HG03460 (cell line): ENCODE measurements around the gene AGPAT2.

Experiments used
- ATAC-seq: cut with Tn5 transposase; IDR thresholded peaks from one replicate; pipeline ENCODE4 v1.9.1; 2021; ENCODE audit not compliant: unreplicated experiment

Gene AGPAT2

DNA sequence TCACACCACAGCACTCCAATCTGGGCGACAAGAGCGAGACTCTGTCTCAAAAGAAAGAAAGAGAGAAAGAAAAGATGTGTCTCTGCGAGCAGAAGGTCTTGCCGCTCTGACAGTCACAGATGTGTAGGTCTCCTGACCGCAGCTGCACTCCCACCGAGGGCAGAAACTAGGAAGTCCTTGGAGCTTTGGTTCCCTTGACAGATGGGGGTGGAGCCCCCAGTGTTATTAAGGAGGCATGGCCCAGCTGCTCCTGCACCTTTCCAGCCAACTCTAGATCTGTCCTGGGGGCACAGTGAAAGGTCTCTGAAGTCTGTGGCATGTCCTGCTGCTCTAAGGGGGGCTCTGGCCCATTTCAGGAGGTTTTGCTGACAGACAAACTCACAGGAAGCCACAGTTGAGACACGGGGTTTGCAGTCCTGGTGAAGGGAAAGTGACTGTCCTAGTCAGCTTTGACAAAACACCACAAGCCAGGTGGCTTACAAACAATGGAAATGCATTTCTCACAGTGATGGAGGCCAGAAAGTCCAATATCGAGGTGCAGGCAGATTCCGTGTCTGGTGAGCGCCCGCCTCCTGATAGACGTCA lies 16.1 kb upstream of the AGPAT2 start:
- no peak for ATAC-seq

DNA sequence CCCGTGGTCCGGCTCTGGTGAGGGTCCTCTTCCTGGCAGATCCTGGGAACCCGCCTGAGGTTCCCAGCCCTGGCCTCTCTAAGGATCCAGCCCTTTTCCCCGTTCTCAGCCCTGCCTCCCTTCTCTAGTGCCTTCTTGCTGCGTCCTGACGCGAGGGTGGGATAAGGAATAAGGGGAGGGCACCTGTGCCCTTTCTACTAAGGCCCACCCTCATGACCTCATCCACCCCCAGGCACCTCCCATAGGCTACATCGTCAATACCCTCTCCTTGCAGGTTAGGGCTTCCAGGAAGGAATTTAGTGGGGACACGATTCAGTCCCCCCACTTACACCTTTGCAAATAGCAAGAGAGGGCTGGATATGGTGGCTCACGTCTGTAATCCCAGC lies 14.4 kb upstream of the AGPAT2 start:
- no peak for ATAC-seq

DNA sequence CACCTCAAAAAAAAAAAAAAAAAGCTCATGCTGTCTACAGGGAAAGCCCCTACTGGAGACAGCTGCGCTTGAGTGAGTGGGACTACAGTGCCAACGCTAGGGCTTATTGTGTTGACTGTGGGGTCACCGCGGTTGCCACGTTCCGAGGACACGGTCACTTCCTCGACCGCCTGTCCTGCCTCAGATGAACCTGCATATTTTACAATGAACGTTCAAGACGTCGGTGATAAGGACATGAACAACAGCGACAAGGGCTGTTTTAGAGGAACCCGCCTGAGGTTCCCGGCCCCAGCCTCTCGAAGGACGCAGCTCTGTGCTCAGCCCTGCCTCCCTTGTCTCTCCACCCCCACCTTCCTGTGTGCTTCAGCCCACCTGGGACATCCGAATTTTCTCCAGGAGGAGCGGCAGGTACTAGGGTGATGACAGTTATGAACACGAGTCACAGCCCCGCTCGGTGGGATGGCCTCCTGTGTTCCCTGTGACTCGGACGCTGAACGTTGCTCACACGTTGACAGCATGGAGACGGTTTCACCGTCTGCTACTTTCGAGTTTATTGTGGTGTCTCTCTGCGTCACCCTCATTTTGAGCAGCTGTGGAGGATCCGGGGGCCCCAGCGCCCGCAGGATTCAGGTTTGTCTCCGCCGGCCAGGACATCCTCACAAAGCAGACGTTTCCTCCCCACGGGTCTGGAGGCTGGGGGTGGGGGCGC lies 13.9 kb upstream of the AGPAT2 start:
- ATAC-seq = no peak

DNA sequence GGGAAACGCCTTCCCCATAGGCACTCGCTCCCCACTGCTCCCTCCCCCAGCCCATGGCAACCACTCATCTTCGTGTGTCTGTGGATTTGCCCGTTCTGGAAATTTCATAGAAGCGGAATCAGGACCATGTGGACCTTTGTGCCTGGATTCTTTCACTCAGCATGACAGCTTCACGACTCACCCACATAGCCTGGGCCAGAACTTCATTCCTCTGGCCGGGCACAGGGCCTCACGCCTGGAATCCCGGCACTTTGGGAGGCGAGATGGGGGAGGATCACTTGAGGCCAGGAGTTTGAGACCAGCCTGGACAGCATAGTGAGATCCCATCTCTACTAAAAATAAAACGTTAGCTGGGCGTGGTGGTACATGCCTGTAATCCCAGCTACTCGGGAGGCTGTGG lies 13.0 kb upstream of the AGPAT2 start:
- no peak for ATAC-seq

DNA sequence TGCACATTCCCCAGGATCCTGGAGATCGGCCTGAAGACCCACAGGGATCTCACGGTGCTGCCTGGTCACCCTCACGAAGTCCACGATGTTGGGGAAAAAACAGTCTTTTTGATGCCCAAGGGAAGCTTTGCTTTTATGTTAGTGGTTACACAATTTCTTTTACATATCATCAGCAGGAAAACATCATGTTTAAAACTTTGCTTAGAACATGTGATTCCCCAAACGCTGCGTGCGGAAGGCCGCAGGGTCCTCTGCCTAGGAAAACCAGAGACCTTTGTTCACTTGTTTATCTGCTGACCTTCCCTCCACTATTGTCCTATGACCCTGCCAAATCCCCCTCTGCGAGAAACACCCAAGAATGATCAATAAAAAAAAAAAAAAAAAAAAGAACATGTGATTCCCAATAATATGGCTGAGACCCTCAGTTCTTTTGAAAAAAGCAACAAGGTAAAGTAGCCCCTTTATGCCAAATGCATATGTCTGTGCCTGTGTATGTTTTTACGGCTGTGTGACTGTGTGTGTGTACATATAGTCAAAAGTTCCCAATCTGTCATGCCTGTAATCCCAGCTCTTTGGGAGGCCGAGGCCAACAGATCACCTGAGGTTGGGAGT lies 11.5 kb upstream of the AGPAT2 start:
- ATAC-seq = no peak

DNA sequence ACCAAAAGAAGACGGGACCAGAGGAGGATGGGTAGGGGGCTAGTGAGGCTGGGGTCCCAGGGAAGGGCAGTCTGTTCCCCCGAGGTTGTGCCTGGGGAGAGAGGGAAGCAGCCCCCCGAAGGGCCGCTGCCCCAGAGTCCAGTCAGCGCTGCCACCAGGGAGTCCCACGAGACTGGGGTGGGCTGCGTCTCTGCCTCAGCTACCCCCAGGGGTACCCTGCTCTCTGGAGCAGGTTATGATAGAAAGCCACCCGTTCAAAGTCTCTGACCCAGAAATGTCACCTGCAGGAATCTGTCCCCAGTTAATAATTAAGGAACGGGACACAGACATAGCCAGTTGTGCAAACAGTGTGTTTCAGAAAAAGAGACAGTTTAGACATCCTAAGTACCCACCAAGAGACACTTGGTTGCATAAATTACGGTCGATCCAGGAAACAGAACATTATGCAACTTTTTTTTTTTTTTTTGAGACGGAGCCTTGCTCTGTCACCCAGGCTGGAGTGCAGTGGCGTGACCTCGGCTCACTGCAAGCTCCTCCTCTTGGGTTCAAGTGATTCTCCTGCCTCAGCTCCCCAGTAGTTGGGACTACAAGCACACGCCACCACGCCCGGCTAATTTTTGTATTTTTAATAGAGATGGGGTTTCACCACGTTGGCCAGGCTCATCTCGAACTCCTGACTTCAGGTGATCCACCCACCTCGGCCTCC lies 10.7 kb upstream of the AGPAT2 start:
- no peak for ATAC-seq

DNA sequence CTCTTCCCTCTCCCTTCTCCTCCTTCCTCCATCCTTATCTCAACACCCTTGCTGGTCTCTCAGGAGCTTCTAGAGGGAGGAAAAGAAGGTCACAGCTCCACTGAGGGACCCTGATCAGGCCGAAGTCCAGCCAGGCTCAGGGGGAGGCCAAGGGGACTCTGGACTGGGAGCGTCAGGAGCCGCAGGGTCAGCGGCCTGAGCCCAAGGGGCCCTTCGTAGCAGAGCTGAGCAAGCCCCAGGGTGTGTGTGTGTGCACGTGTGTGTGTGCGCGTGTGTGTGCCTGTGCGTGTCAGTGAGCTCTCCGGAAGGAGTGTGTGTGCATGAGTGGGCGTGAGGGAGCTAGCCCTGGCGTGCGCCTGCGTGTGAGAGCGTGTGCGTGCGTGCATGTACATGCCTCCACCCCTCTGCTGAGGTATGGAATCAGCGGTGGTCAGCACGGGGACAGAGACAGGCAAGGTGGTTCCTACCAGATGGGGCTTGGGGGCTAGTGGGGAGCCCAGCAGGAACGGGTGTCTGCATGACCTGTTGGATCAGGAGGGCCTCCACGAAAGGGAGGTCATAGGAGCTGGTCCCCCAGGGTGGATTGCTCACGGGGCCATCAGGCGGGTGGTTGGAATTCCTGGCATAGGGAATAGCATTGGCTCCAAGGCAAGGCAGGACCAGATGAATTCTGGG lies 10.0 kb upstream of the AGPAT2 start:
- ATAC-seq = no peak

DNA sequence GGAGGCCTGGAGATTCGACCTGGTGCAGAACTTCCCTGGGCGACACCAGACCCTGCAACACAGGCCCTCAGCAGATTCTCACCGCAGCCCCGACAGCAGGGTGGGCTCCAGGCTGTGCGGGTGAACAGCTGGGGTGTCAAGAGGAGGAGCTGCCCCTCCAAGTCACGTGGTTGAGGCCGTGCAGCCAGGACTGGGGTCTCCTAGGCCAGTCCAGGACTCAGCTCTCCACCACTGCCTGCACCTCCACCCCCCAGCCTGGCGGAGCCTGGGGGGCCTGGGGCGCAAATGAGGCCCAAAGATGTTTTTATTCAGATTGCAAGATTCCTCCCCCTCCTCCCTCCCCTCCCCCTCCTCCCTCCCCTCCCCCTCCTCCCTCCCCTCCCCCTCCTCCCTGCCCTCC lies 9.2 kb upstream of the AGPAT2 start:
- no peak for ATAC-seq

DNA sequence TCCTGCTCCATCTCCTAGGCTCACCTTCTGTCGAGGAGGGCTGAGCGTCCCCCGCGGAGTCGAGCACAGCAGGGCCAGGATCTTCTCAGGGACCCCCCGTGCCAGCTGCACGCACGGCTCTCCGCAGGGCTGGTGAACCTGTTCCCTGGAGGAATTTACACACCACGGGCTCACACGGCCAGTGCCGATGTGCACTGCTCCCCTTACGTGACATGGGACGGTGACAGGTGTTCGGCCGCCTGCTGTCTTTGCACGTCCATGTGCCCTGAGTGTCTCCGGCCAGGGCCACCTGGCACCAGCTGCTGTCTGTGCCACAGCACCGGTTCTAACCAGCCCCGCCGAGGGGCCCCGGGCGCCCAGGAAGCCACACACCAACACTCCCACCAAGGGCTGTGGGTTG lies 8.7 kb upstream of the AGPAT2 start:
- ATAC-seq = no peak

DNA sequence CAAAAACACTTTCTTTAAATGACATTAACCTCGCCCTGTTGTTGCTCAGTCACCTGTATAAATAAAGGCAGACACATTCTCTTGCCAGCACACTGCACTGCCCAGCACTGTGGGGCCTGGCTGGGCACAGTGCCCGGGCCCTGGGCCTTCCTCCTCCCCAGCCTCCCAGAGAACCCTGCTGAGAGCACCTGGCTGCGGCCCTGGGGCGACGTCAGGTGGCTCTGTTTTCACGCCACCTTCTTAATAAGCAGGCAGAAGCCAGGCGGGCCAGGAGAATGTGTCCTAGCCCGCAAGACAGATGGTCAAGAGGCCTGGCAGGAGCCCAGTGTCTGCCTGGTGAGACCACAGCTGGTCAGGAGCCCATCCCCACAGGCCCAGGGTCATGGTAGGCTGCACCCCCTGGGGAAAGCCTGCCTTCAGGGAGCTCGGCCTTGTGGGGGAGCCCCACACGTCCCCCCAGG lies 8.2 kb upstream of the AGPAT2 start:
- ATAC-seq = no peak

DNA sequence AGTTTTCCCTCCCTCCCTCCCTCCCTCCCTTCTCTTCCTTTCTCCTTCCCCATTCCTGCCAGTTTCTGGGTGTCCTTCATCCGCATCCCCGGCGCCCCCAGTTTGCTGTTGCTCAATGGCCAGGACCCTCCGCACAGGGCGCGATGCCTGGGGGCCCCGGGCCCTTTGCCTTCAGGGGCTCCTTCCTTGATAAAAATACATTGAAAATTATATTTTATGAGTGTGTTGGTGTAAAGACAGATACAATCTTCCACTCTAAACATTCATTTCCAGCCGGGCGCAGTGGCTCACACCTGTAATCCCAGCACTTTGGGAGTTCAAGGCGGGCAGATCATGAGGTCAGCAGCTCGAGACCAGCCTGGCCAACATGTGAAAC lies 7.6 kb upstream of the AGPAT2 start:
- no peak for ATAC-seq

DNA sequence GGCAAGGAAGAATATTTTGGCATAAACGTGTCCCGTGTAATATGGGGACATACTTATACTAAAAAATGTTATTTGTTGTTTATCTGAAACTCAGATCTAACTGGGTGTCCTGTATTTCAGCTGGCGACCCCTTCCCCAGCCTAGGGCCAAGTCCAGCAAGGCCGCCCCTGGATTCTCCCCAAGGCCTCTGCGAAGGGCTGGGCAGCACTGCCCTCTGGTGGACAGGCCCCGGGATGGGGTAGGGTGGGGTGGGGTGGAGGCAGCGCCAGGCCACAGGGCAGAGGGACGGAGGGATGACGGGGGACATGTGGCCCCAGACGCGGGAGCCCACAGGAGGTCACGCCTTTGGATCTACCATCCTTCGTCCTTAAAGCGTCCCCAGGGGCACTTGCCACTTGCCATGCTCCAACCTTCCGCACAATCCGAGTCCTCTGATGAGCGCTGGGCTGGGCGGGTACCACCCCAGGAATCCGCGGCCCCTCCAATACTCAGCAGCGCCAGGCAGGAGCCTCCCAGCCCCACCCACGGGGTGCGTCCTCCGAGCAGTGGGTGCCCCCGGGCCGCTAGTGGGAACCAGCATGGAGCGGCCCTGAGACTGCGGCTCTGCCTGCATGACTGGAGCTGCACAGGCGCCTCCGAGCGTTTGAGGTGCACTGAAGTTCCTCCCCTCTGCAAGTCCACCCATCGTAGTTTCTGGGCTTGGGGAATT lies 7.1 kb upstream of the AGPAT2 start:
- ATAC-seq = no peak

DNA sequence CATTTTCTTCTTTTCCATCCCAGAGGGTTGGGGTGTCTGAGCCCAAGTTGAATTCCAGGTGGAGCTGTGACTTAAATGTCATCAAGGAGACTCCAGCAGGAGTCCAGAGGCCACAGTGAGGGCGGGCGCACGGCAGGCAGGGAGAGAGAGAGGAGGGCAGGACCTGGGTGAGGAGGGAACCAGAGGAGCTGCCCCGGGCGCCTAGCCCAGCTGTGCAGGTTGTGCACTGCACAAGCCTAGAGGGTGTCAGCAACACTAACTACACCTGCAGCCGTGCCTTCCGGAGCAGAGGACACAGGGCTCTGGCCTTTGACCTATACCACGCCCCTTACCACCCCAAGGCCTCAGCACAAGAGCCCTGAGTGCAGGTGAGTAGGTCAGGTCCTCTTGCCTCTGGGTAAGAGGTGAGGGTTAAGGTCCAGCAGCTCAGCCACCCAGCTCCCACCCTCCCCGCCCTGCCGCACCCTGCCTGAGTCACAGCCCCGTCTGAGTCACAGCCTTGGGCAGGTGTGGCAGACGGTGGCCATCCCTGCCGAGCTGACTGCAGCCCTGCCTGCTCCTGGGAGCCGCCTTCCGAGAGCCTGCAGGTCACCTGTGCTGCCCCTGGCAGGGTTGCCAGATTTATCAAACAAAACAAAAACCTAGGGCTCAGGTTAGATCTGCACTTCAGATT lies 6.4 kb upstream of the AGPAT2 start:
- no peak for ATAC-seq

DNA sequence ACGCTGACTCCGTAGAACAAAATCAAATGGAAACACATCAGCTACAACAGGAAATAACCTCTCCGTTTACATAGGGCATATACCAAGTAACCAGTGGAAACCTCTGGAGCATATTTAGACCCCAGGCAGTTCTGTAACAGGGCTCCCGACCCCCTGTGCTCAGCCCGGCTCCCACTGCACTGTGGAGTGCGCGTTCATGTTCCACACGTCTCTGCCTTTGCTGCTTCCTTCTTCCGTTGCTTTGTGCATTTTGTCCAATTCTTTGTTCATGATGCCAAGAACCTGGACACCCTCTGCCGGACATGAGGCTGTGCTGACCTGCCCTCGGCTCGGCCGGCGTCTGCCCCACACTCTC lies 5.9 kb upstream of the AGPAT2 start:
- ATAC-seq = no peak

DNA sequence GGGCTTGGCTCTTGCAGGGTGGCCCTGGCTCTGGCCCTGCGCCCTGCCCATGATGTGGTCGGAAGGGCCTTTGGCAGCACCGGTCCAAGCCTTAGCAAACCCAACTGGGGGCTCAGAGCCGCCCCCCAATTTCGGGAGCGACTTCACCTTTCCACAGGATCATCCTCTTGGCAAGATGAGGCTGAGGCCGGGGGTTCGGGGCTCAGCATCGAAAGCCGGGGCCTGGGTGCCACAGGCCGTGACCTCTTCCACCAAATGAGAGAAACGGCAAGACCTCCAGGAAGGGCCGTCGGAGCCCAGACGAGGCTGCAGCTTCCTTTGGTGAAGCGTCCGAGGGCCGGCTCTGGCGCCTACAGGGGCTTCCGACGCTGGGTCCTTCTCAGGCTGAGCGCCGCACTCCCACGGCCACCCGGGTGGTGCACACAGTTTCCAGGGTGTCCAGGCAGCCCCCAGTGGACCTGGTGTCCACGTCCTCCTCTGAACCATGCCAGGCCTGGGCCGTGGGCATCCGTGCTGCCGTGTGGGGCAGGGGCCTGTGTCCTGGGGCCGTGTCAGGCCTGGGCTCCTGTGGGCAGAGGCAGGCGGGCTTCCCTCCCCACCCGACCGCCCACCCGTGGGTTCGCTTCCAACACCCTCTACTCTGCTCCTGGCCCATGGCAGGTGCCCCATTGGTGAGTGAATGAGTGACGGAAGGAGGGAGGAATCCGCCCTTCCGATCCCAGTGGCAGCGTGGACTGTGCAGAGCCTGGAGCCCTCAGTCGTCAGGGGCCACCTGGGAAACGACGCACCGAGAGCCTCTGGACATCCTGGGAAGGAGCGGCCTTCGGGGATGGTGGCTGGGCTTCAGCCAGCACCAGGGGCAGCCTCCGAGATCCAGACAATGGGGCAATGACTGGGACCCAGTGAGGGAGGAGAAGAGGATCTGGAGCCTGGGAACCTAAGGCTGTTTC lies 5.2 kb upstream of the AGPAT2 start:
- ATAC-seq = no peak

DNA sequence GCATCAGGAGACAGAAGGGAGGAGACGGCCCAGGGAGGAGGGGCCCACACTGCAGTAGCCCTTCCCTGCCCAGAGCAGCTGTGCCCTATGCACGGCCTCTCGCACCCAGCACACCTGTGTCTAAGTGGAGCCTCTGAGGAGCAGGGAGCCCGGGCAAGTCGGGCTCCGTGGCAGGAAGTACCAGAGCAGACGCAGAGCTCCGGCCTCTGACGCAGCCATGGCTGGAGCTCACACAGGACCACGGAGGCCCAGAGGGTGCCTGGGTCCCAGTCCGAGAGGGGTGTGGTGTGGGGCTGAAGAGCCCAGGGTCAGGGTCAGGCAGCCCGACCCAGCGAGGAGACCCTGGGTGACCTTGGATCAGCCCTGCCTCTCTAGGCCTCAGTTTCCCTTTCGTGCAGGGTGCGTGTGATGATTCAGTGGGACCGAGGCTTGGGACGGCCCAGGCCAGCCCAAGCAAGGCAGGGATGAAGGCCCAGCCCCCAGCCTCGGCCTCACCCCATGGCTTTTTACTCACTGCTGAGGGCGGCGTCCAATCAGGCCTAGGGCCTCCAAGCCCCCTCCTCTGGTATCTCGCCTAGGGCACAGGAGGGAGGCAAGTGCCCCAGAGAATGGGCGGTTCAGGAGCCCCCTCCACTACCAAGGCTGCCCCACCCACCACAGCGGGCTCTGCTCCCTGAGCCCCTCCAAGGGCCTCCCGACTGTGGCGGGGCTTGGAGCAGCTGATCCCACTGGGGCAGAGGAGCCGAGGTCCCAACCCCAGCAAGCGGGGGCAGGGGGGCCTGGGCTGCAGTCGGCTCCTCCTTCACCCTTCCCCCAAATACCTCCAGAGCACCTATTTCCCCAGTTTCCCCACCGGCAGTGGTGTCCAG lies 4.3 kb upstream of the AGPAT2 start:
- no peak for ATAC-seq

DNA sequence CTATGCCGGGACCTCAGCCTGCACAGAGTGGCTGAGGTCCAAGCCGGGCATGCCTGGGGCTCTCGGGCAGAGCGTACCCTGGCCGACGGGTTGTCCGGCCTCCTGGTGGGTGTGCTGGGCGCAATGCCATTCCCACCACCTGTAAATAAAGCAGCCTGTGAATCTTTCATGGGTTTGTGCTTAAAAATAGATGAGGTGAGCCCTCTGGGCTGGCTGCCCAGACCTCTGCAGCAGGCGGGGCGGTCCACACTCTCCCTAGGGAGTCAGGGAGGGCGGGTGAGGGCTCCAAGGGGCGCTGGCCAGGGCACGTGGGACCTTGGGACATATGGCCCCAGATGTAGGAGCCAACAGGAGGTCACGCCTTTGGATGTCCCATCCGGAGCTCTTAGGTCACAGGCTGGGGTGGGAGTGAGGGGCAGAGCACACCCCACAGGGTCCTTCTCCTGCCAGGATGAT lies 3.6 kb upstream of the AGPAT2 start:
- ATAC-seq = no peak

DNA sequence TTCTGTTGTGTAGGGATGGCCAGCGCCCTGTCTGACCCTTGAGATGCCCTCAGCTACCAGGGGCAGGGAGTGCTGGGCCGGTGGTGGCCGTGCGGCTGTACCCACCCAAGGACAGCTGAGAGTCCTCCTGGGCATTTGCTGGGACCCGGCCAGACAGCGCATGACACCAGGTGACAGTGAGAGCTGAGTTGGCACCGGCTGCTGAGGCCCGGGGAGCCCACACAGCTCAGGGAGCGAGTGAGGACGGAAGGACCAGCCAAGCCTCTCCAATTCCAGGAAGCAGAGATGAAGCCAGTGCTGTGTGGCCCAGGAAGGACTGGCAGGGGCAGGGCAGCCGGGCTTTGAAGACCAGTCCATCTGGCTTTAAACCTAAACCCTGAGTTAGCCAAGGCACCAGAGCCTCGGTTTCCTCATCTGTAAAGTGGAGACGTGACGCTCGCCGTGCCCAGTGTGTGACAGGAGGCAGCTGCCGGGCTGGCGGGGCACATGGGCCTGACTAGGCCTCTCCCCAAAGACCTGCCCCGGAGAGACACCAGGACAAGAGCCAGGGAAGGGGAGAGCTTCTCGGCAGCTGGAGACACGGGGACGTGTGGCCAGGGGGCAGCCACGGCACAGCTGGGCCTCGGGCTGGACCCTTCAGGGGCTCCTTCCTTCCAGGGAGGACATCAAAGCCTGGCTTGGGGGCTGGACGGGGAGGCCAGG lies 3.0 kb upstream of the AGPAT2 start:
- no peak for ATAC-seq
